Upper lobe of left lung (tissue), 6 donors: Measurements from ENCODE around the gene RAD51D. TPM values are rescaled to one million over a fixed set of nuclear protein-coding genes. Genes with fewer than 3 reads are reported as not detected.
A peak's percentile ranks its signal among the peaks of the same experiment; 100 is the strongest.

Source experiments
- ATAC-seq, 2 donors: fragments of 200-7000 bp; cut with Tn5 transposase; one replicate each; pipeline ENCODE4 v1.9.1; 2022; ENCODE audit warnings: mild to moderate bottlenecking in 2 of 2, moderate library complexity in 2 of 2; ENCODE audit not compliant: low FRiP score in 2 of 2
- DNase-seq, 2 donors: peaks; one replicate each; pipeline ENCODE4 v3.0.0-alpha.2; 2019 to 2020
- H3K27ac ChIP-seq, 4 donors: fragments of 200-600 bp; sonication (generic); one replicate each; pipeline ENCODE4 v1.5.1; 2016 to 2019
- H3K27me3 ChIP-seq, 4 donors: fragments of 200-600 bp; sonication (generic); one replicate each; pipeline ENCODE4 v1.5.1; 2017 to 2019
- H3K36me3 ChIP-seq, 4 donors: fragments of 200-600 bp; sonication (generic); one replicate each; pipeline ENCODE4 v1.5.1; 2016 to 2019
- H3K4me1 ChIP-seq, 4 donors: fragments of 200-600 bp; sonication (generic); one replicate each; pipeline ENCODE4 v1.5.1; 2018 to 2019
- H3K4me3 ChIP-seq, 4 donors: fragments of 200-600 bp; sonication (generic); one replicate each; pipeline ENCODE4 v1.5.1; 2017 to 2019; ENCODE audit warnings: mild to moderate bottlenecking in 2 of 4, moderate library complexity in 1 of 4
- H3K9me3 ChIP-seq, 4 donors: fragments of 200-600 bp; sonication (generic); one replicate each; pipeline ENCODE4 v1.5.1; 2018 to 2019
- CTCF ChIP-seq, 6 experiments: fragments of 450-650 bp in 4 of 6; fragments of 200-600 bp in 2 of 6; sonication (generic) in 2 of 6; IDR thresholded peaks; one replicate each; pipeline ENCODE4 v1.5.1; 2016 to 2019; ENCODE audit warnings: antibody characterized with exemption in 6 of 6
- EP300 ChIP-seq, 4 donors: sonication (generic); formaldehyde crosslinking; IDR thresholded peaks; one replicate each; pipeline ENCODE4 v1.5.1; 2017; ENCODE audit warnings: antibody characterized with exemption in 4 of 4, control low read depth in 2 of 4
- POLR2A ChIP-seq, 4 donors: fragments of 450-650 bp; IDR thresholded peaks; one replicate each; pipeline ENCODE4 v1.5.1; 2016 to 2017; ENCODE audit warnings: antibody characterized with exemption in 4 of 4, mild to moderate bottlenecking in 2 of 4
- POLR2AphosphoS5 ChIP-seq, 2 donors: sonication (generic); formaldehyde crosslinking; IDR thresholded peaks; one replicate each; pipeline ENCODE4 v1.5.1; 2017; ENCODE audit warnings: antibody characterized with exemption in 2 of 2
- WGBS, 2 donors: methylation state at CpG; one replicate each; pipeline ENCODE4 v1.1.5; 2017 to 2018; 5-methylcytosine and 5-hydroxymethylcytosine counted together
- total RNA-seq, 6 donors: library from RNA; depleted of rRNA in 4 of 6; stranded (reverse); fragments of >200 nt in 4 of 6; gene quantifications; one replicate each; pipeline versions ENCODE4 v1.1.0 to v1.2.1, GENCODE V29; 2016 to 2021
- donor health status: DM: no; HTN: no; CAD: no; lungs with moderate emphysema.
- donor health status: DM: no; HTN: yes; CAD: no; lungs with severe emphysema.

The RAD51D gene
- total RNA-seq, result 10 to 100 TPM in 2 of 6 donors, 1 to 10 TPM in 4; 3.5 to 14.7 (median 7.5) TPM

- Histone ChIP-seq H3K9me3 (no peaks in the 10 kb centered on the region), H3K4me3 (peak within 1 kb of the TSS; percentile 60 to 88 (median 74)), H3K36me3 (no peaks in the 10 kb centered on the region), H3K27ac (peak within 1 kb of the TSS; percentile 71 to 90 (median 82)), H3K27me3 (no peaks in the 10 kb centered on the region), H3K4me1 (peaks cover 14 to 29% (median 16%) of the 10 kb centered on the region in 4 donors)
- TF ChIP-seq POLR2AphosphoS5 (IDR thresholded peaks at IDR 0.05) (no peak), POLR2A (IDR thresholded peaks at IDR 0.05) (peak in 2 of 4 donors; percentile 34 to 57), CTCF (IDR thresholded peaks at IDR 0.05) (peak; percentile 94 to 100 (median 99)), EP300 (IDR thresholded peaks at IDR 0.05) (no peak)
- peak; percentile 93 to 99 for ATAC-seq
- DNase-seq, result peak; percentile 80 to 96
- 1 to 2% methylated on average over 42 to 72 of the region's 72 CpGs for WGBS, 2 donors
These were observed at the start of gene RAD51D for GRCh38 chr17:35119370-35120165. Gene RAD51D (minus strand): TSS chr17:35119860. CDS start chr17:35119613, 247 bp downstream.

- DNase-seq, result no peak
- H3K9me3 ChIP-seq, result no peaks in the 10 kb centered on the region
- no peak overlapping the region for H3K27ac ChIP-seq
- TF ChIP-seq CTCF (IDR thresholded peaks at IDR 0.05) (no peak), POLR2AphosphoS5 (IDR thresholded peaks at IDR 0.05) (no peak), POLR2A (IDR thresholded peaks at IDR 0.05) (no peak), EP300 (IDR thresholded peaks at IDR 0.05) (no peak)
- H3K4me1 ChIP-seq, result peaks cover 0 to 10% (median 7%) of the 10 kb centered on the region in 4 donors
- ATAC-seq, result no peak
- H3K27me3 ChIP-seq, result no peaks in the 10 kb centered on the region
- H3K36me3 ChIP-seq, result no peaks in the 10 kb centered on the region
- 67 to 100% methylated on average over 1 of the region's 1 CpG for WGBS, 2 donors
- no peak overlapping the region for H3K4me3 ChIP-seq
These were observed 48.0 kb upstream of the RAD51D start for GRCh38 chr17:35167666-35168065.

- Histone ChIP-seq H3K27me3 (no peaks in the 10 kb centered on the region), H3K36me3 (no peaks in the 10 kb centered on the region), H3K4me3 (no peak overlapping the region), H3K9me3 (no peaks in the 10 kb centered on the region), H3K4me1 (peaks cover 0 to 9% (median 7%) of the 10 kb centered on the region in 4 donors), H3K27ac (no peak overlapping the region)
- DNase-seq (no peak), ATAC-seq (no peak)
- WGBS, 2 donors, result 60 to 64% methylated on average over 3 of the region's 3 CpGs
- TF ChIP-seq POLR2A (IDR thresholded peaks at IDR 0.05), result no peak
- TF ChIP-seq POLR2AphosphoS5 (IDR thresholded peaks at IDR 0.05), result no peak
- no peak for TF ChIP-seq CTCF (IDR thresholded peaks at IDR 0.05)
- no peak for TF ChIP-seq EP300 (IDR thresholded peaks at IDR 0.05)
These were observed 47.4 kb upstream of the RAD51D start for GRCh38 chr17:35167046-35167445.

- Histone ChIP-seq H3K36me3 (no peaks in the 10 kb centered on the region), H3K9me3 (no peaks in the 10 kb centered on the region), H3K27me3 (no peaks in the 10 kb centered on the region), H3K4me1 (peaks cover 0 to 7% (median 3%) of the 10 kb centered on the region in 4 donors), H3K27ac (no peak overlapping the region), H3K4me3 (no peak overlapping the region)
- DNase-seq, result no peak
- no peak for TF ChIP-seq POLR2AphosphoS5 (IDR thresholded peaks at IDR 0.05)
- no peak for TF ChIP-seq POLR2A (IDR thresholded peaks at IDR 0.05)
- no peak for TF ChIP-seq EP300 (IDR thresholded peaks at IDR 0.05)
- no peak for TF ChIP-seq CTCF (IDR thresholded peaks at IDR 0.05)
- WGBS, 2 donors, result 83 to 93% methylated on average over 3 to 5 of the region's 5 CpGs
- ATAC-seq, result no peak
These were observed 46.9 kb upstream of the RAD51D start for GRCh38 chr17:35166526-35166925.
